ENCODE results near the gene SMURF1.
"Not testable (repeated sequence)": the region's sequence is repeated elsewhere in the genome, so short reads cannot be mapped to it uniquely, and the experiment has no call there.

Gene SMURF1

GRCh38 chr7:99120916-99121315 is 23.0 kb downstream of the SMURF1 start:
- FAIRE-seq: no peak

DNA sequence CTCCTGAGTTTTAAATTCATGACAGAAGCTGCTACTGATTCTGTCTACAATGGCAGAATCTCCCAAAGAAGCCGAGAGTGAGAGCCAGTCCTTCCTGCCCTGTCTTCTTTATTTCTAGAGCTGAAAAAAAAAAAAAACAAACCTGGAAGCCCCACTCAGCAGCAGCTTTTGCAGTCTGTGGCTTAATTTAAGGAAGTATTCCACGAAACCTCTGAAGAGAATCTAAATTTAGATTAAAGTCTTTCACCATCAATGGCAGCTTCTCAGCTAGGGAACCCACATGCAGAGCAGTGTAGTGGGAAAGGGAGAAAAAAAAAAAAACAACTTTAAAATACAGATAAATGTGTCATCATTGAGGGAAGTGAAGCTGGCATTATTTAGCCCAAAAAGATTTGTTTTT is 23.4 kb downstream of the SMURF1 start:
- FAIRE-seq: no peak

GRCh38 chr7:99118077-99118476 is 25.8 kb downstream of the SMURF1 start:
- FAIRE-seq: no peak

GRCh38 chr7:99116144-99116543 is 27.8 kb downstream of the SMURF1 start:
- no peak for FAIRE-seq

DNA sequence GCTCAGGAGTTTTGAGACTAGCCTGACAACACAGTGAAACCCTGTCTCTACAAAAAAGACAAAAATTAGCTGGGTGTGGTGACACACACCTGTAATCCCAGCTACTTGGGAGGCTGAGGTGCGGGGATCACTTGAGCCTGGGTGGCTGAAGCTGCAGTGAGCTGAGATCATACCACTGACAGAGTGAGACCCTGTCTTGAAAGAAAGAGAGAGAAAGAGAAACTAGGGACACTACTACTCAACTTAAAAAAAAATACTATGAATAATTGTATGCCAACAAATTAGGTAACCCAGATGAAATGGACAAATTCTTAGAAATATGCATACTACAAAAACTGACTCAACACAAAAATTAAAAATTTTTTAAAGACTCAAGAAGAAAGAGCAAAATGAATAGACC is 28.5 kb downstream of the SMURF1 start:
- FAIRE-seq: no peak

- FAIRE-seq: no peak
These were observed 30.9 kb downstream of the SMURF1 start for GRCh38 chr7:99112979-99113378.

- FAIRE-seq: no peak
These were observed 31.8 kb downstream of the SMURF1 start for GRCh38 chr7:99112097-99112496.

GRCh38 chr7:99111591-99111990 is 32.3 kb downstream of the SMURF1 start:
- no peak for FAIRE-seq

DNA sequence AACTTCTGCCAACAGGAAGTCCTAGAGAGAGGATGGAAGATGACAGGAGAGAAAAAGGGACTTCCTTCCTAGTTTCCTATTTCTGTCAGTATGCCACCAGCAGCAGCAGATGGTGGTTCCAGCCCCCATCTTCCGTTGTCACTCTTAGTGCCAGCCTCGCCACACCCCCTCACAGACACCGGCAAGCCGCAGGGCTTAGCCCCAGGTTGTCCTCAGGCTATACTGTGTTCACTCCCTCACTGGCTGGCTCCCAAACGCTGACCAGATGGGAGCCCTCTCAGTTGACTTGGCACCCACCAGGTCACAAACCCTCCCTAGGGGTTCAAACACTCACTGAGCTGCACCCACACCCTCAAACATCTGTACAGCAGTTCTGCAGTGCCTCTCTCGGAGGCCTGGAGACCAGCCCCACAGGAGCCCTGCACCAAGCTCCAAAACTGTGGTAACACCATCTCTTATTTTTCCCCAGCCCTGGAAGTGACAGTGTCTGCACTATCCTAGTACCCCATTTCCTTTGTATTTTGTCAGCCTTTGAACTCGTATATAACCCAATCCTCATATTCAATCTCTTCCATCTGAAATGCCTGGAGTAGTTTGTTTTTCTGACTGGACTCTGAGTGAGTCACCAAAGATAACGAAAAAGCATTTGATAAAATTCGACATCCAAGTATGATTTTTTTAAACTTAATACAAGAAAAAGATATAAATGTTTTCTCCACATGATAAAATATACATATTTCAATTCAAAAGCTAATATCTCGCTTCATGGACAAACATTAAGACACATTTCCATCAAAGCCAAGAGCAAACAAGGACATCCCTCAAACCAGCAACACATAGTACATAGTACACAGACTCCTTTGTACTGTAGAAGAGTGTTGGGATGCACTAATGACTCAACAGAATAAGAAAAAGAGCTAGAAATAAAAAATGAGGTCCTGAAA is 34.5 kb downstream of the SMURF1 start:
- FAIRE-seq: no peak

DNA sequence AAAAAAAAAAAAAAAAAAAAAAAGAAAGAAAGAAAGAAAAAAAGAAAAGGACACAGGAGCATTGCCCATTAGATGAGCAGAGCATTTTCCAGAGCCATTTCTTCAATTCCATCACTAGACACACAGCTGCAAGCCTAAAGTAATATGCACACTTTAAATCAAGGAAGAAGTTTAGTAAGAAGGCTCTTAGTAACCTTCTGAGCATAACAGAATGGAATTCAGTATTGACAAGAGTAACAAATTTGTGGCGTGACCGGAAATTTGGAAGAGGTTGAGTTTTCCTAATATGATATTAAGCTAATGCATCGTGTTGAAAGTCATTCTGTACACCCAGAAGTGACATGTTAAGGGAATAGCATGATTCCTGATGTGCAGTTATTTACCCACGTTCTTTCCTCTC is 35.3 kb downstream of the SMURF1 start:
- FAIRE-seq: no peak

DNA sequence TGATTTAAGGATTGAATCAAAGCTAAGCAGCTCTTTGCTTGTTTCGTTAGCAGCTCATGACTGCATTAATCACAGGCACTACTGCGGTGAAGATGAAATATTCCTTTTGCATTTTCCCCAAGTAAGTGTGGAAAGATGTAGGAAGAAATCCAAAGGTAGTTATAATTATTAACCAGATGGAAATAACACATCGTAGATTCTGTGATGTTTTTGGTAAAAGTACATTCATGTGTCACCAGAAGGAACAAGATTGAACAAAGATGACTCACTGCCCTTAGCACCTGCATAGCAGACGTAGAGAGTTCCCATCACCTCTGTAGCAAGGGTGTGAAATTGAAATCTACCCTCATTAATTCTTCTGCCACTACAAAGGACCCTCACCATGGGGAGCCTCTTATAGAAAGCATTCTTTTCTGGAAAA is 37.1 kb downstream of the SMURF1 start:
- FAIRE-seq: no peak

DNA sequence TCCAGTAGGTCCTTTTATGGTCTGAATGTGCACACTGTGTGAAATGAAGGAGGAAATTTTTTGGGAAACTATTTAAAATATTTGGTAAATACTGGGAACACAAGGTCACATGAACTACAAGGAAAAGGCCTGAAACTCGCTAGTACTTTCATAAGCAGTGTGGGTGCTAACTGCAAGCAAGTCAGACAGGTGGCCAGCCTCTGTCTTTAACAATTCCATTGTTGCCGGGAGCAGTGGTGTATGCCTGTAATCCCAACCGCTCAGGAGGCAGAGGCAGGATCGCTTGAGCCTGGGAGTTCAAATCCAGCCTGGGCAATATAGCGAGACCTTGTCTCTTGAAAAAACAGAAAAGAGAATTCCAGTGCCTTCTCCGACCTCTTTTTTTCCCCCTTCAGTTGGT is 37.5 kb downstream of the SMURF1 start:
- FAIRE-seq: no peak

- FAIRE-seq: no peak
These were observed 38.2 kb downstream of the SMURF1 start for GRCh38 chr7:99105756-99106155.

- FAIRE-seq: no peak
These were observed 39.3 kb downstream of the SMURF1 start for GRCh38 chr7:99104631-99105030.

GRCh38 chr7:99103836-99104235 is 40.1 kb downstream of the SMURF1 start:
- not testable (repeated sequence) for FAIRE-seq

GRCh38 chr7:99102809-99103690 is 40.9 kb downstream of the SMURF1 start:
- FAIRE-seq: no peak

GRCh38 chr7:99102361-99102760 is 41.5 kb downstream of the SMURF1 start:
- no peak for FAIRE-seq

DNA sequence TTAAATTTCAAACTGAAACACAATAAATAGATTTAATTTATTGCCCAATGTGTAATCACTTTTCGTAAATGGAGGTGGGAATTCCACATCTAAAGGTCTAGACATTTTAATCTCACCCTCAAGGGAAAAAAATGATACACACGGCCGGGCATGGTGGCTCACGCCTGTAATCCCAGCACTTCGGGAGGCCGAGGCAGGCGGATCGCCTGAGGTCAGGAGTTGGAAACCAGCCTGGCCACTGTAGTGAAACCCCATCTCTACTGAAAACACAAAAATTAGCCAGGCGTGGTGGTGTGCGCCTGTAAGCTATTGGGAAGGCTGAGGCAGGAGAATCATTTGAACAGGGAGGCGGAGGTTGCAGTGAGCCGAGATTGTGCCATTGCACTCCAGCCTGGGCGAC is 42.4 kb downstream of the SMURF1 start:
- FAIRE-seq: not testable (repeated sequence)

GRCh38 chr7:99099499-99100077 is 44.3 kb downstream of the SMURF1 start:
- no peak for FAIRE-seq

GRCh38 chr7:99098824-99099498 is 44.9 kb downstream of the SMURF1 start:
- no peak for FAIRE-seq

GRCh38 chr7:99098286-99098823 is 45.6 kb downstream of the SMURF1 start:
- FAIRE-seq: no peak

- FAIRE-seq: no peak
These were observed 46.2 kb downstream of the SMURF1 start for GRCh38 chr7:99097730-99098129.

Measured in TTC549 (cell line).